Measurements from ENCODE around the gene SMYD5.
"Not testable (repeated sequence)": the region's sequence is repeated elsewhere in the genome, so short reads cannot be mapped to it uniquely, and the experiment has no call there.

SMYD5 gene

DNA sequence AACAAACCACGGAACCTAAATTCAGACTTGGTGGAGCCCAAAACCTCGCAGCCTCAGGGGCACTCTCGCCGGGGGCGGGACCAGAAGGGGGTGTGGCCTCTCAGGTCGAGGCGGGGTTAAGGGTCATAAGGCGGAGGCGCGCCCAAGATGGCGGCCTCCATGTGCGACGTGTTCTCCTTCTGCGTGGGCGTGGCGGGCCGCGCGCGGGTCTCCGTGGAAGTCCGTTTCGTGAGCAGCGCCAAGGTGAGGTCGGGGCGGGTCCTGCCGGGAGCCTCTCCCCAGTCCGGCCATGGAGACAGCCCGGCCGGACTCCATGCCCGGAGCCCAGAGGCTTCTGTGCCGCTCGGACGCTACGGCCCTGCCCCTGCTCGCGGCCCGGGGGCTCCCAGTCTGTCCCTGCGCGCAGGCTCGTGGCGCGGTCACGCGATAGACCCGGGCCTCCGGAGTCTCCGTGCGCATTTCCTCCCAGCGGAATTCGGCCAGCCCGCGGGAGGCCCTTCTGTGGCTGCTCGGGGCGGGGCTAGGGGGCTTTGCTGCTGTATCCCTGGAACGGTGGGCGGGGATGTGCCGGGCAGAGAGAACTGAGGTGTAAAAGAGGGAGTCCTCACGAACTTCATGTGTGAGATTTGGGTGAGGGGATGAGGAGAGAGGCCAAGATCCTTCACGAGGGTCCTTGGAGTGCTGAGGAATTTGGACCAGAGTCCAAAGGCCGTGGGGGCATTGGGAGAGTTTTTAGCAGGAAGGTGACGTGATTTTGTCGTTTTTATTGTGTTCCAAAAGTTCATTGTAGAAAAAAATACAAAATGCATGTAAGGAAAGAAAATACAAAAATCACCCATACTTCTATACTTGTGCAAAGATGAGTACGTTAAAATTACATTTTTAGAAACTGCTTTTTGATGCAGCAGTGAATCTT, at the start of gene SMYD5:
Gene SMYD5 (plus strand): TSS at position 126 of the 916 bp plus-strand sequence. CDS start 22 bp downstream, at position 148.
- peak; percentile 48 for DNase-seq

DNA sequence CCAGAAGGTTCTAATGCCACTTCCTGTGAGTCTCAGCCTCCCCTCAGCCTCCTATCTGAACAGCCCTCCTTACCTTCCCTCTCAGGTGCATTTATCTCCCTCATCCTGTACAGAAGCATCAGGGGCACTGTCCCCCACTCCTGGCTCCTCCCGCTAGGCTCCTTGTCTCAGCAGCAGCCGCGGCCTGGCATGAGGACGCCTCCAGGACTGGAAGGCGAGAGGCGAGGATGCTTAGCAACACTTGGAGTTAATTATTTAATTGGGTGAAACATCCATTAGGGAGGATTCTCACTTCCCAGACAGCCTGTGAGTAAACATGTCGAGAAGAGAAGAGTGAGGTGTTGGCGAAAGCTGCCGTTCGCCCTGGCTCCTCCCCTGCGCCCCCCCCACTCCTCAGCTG, 48.1 kb upstream of the SMYD5 start:
- DNase-seq: not testable (repeated sequence)

DNA sequence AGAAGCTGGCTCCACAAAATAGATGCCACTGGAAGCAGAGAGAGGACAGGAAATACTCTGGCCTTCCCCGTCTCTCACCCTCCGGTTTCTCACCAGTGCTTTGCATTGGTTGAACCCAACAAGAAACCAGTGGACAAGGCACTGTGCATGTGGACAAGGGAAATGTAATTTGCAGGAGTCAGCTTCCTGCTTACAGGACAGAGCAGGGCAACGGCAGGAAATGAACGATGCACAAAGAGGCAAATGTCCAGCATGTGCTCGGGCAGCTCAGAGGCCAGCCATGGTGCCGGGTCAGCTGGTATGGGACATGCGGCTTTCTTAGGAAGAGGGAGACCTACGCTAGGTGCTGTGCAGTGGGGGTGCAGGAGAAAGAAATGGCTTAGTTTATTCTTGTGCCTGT, 47.2 kb upstream of the SMYD5 start:
- not testable (repeated sequence) for DNase-seq

DNA sequence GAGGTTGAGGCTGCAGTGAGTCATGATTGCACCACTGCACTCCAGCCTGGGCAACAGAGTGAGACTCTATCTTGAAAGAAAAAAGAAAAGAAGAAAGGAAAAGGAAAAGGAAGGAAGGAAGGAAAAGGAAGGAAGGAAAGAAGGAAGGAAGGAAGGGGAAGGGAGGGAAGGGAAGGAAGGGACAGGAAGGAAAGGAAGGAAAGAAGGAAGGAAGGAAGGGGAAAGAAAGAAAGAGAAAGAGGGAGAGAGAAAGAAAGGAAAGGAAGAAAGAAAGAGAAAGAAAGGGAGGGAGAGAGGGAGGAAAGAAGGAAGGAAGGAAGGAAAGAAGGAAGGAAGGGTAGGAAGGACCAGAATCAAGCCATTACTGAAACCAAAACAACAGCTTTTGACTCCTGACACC, 45.7 kb upstream of the SMYD5 start:
- not testable (repeated sequence) for DNase-seq

DNA sequence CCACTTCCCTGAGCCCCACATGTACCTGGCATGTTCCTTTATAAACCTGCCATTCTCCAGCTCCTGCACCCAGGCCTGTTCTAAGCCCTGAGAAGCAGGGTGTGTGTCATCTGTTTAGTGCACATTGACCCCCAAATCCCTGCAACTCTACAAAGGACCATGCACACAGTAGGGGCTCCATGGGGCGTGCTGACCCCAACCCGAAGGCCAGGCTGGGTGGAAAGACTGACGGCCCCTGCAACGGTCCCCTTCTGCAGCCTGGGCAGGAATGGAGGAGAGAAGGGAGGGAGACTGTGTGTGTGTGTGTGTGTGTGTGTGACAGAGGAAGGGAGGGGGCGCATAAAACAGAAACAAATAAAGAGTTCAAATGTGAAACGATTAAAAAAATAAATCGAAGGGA, 43.7 kb upstream of the SMYD5 start:
- DNase-seq: not testable (repeated sequence)

DNA sequence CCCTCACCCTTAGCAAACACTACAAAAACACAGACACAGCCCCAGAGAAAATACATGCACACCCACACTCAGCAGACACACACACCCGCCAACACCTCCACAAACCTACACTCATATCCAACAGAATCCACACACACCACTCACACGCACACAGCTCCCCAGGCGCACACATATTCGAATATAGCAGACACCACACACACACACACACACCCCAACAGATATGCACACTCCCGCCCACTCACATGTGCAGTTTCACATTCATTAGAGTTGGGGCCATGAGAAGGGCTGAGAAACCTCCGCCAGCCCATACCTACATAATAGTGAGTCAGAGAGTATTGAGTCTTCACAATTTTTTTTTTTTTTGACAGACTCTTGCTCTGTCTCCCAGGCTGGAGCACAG, 41.1 kb upstream of the SMYD5 start:
- no peak for DNase-seq

DNA sequence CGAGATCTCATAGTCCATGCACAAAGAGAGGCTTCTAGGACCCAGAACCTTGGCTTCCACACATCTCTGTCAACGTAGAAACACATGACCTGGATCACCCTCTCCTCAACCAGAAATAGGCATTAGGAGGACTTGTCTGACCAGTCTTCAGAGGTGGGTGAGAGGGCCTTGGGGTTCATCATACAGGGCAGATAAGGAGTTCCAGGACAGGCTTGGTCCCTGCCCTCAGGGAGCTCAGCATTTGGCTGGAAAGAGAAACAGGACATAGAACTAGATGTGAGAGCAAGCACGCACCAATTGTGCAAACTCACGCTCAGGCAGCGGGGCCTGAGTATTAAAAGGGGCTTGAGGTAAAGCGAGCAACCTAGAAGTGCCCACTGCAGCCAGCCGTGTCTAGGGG, 40.3 kb upstream of the SMYD5 start:
- no peak for DNase-seq

DNA sequence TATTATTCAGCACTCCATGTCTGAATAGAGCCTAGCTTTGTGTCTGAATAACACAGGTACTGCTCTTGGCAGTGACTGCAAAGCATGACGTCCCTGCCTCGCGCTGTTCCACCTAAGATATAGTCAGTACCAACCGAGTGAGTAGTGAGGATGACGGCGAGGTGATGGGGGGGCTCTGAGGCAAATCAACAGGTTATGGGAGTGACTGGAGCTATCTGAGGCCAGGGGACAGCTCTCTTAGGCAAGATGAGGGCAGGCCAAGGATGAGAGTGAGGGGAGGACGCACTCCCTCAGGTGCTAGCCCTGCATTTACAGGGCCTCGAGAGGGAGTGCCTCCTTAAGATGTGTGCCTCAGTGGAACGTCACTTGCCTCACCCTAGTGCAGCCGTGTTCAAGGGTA, 39.8 kb upstream of the SMYD5 start:
- no peak for DNase-seq

DNA sequence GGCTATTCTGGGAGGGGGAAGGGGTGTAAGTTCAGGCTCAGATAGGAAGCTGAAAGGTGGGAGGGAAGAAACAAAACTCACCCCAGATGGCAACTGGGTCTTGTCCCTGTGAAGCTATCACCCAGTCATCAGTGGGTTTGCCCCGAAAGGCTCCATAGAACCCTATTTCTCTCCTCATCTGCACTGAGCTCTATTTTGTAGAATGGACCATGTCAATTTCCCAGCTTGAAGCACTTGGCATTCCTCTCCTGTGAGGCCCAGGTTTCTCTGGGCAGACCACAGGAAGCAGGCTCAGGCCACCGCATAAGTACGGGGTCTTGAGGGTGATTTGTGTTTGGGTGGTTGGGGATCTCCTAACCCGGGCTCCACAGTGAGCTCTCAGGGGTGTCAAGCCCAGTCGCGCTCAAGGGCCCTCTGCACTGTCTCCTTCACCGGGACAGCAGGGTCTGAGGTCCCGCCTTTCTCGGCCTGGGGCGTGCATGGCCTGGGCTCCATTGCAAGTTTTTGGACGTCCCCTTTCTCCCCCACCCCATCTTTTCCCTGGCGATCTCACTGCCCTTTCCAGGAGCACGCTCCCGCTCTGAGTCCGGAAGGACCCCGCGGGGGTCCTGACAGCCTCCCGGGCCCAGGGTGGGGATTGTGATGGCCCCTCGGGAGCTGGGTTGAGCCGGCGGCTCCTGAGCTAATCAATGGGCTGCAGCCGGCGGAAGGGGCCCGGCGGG, 38.9 kb upstream of the SMYD5 start:
- DNase-seq: no peak

DNA sequence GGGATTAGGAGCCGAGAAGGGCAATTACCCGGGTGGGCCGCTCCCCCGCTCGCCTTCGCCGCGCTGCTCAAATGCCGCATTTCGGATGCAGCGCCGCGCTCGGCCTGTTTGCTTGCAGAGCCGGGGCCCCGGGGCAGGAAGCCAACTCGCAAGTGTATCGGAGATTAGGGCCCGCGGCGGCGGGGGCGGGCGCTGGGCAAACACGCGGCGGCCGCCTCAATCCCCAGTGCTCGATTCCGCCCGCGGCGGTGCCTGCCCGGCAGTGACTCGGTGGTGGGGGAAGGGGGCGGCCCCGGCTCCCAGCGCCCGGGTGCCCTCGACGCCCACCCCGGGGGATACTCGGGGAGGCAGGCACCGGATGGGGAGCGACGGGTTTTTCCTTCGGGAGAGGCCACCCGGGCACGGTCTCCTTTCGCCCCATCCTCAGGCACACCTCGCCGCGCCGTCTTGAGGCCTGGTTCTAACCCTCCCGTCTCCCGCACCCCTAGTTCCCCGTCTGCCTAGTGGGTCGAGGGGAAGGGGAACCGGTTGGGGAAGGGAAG, 38.3 kb upstream of the SMYD5 start:
- no peak for DNase-seq

DNA sequence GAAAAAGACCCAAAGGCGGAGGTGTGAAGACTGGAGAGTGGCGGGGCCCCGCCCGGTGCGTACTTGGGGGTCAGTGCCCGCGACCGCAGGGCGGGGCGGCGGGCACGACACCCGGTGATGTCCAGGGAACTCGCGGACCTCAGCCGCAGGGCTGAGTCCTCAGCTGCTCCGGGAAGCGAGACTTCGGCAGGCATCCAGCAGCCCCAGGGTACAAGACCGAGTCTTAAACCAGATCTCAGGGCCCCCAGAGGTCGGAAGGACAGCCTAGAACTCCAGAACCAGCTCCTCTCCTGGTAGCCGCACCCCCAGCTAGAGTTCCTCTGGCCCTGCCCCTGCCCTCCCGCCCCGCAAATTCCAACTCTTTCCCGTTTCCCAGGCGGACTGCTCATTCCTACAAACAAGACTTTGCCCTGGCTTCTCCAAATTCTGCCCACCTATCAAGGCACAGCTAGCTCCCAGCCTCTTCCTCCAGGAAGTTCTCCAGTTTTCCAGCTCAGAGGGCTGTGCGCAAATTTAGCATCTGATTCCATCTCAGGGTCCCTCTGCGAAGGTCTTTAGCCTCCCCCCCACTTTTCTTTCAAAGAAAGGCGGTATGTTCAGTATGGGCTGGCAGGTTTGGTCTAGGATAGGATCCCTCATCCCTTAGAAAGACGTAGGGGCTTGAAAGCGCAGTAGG, 37.7 kb upstream of the SMYD5 start:
- DNase-seq: no peak

DNA sequence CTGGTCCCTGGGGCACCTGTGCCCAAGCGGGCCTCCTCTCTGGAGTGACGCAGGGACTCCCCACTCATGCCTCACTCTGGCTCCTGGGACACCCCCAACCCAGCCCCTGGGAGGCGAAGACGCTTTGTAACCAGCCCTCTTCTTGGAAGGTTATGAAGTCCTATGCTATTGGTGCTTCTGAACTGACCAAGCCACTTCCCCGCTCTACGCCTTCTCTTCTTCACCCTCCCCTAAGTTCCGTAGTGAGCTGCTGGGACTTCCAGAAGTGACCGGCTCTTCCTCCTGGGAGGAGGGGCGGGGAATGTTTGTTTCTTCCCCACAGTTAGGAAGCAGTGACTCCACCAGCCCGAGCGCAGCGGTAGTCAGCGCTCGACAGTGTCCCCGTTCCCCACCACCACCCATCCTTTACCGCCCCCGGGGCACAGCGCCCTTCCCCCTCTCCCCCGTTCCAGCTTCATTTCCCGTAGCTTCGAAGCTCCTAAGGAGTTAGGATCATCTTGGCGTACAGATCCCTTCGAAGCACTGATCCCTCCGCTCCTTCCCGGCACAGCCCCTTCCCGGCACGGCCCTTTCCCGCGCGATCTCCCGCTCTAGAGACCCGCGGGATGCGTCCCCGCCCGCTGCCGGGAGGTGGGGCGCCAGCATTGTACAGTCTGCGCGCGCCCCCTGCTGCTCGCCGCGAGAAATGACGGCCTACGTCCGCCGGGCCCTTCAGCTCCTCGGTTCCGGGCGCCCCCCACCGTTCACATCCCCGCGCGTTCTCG, 37.0 kb upstream of the SMYD5 start:
- peak; percentile 67 for DNase-seq

DNA sequence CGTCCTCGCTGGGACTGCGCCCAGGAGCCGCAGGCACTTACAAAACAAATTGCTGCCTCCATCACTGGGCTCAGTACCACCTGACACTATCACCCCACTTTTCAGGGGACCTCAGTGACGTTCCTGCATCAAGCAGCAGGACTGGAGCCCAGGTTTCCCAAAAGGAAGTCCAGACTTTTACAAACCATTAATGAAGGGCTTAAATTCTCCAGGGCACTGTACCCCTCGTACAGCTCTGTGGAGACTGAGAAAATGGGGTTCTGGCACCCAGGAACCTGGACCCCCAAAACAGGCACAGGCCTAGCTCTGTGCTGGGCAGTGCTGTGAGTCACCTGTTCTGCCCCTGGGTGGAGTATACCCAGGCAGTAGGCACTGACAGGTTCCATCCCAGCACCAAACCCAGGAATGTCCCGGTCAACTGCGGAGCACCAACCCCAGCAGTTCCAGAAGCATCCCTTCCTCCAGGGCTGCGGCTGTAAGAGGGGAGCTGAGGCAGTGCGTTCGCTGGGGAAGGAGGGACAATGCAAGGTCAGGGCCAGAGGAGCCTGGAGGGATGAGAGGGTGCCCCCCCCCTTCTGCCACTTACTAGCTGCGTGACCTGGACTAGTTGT, 36.3 kb upstream of the SMYD5 start:
- DNase-seq: no peak

DNA sequence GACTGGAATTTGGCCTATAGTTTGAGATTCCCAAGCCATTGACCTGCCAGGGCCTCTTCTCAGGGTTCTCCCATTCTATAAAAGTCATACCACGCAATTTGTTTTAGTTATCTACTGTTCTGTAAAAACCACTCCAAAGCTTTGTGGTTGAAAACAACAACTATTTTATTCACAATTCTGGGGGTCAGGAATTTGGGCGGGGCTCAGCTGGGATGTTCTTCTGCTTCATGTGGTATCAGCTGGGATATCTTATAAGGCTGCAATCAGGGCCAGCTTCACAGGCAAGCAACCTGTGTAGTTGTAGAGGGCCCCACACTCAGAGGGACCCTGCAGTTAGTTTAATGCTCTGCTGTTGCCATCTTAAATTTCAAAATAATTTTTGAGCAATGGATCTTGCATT, 28.1 kb upstream of the SMYD5 start:
- no peak for DNase-seq

DNA sequence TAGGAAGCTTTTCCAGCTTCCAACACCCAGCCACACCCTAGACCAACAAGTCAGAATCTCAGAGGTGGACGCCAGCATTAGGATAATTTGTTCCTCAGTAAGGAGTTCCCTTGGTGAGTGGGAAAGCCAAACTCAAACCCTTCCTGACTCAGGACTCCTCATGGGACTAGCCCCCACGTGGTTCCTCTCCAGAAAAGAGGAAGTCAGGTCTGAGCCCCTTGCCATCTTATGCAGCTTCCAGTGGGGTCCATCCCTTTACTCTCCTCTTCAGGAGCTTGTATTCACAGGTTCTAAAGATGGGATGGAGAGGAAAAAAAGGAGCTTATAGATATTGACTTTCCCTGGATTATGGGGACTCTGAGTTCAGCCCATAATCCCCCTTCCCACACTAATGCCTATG, 26.5 kb upstream of the SMYD5 start:
- DNase-seq: no peak

DNA sequence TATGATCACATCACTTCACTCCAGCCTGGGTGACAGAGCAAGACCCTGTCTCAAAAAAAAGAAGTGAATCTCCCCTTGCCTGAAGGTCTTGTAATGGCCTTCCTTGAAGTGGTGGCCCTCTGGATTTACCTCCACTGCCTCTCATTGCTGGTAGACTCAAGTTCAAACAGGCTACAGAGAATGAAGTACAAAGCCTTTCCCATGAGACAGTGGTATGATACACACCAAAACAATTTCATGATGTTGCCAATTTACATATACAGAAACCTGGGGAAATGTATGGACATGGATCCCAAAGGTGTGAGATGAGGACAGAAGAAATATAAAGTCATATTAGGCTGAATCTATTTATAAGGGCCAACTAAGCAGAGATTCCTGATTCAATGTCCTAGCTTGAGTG, 16.5 kb upstream of the SMYD5 start:
- DNase-seq: no peak

DNA sequence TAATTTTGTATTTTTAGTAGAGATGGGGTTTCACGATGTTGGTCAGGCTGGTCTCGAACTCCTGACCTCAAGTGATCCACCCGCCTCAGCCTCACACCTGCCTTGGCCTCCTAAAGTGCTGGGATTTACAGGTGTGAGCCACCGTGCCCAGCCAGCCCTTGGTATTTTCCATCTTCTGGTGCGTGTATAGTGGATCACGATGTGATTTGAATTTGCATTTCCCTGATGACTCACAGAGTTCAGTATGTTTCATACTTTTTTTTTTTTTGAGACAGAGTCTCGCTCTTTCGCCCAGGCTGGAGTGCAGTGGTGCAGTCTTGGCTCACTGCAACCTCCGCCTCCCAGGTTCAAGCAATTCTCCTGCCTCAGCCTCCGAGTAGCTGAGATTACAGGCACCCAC, 13.8 kb upstream of the SMYD5 start:
- DNase-seq: not testable (repeated sequence)

DNA sequence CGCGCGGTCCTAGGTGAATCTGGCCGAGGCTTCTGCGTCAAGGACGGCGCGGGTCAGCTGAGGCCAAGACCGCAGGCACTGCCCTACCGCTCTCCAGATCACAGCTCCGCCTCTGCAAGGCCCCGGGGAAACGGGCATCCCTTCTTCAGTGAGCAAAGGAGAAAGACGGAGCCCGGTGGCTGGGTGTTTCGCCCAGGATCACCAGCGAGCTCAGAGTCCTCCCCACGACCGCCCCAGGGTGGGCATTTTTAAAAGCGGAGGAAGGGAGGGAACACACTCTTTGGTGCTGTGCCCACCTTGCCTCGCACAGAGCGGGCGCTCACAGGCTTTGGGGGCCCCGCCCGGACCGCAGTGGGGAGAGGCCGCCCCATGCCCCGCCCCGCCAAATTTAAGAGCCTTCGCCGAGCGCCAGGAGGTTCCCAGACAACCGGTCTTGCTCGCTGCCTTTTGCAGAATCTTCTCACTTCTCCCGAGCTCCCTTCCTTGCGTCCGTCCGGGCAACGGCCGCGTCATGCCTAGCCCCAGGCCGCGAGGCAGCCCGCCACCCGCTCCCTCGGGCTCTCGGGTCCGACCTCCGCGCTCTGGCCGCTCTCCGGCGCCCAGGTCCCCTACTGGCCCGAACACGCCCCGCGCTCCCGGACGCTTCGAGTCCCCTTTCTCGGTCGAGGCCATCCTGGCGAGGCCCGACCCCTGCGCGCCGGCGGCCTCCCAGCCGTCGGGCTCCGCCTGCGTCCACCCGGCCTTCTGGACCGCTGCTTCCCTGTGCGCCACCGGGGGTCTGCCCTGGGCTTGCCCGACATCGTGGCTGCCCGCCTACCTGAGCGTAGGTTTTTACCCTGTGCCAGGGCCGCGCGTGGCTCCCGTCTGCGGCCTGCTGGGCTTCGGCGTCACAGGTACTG, 11.6 kb upstream of the SMYD5 start, which contains the start of gene NOTO:
Gene NOTO (plus strand): TSS at position 419 of the 899 bp plus-strand sequence. CDS start 93 bp downstream, at position 512.
- no peak for DNase-seq

DNA sequence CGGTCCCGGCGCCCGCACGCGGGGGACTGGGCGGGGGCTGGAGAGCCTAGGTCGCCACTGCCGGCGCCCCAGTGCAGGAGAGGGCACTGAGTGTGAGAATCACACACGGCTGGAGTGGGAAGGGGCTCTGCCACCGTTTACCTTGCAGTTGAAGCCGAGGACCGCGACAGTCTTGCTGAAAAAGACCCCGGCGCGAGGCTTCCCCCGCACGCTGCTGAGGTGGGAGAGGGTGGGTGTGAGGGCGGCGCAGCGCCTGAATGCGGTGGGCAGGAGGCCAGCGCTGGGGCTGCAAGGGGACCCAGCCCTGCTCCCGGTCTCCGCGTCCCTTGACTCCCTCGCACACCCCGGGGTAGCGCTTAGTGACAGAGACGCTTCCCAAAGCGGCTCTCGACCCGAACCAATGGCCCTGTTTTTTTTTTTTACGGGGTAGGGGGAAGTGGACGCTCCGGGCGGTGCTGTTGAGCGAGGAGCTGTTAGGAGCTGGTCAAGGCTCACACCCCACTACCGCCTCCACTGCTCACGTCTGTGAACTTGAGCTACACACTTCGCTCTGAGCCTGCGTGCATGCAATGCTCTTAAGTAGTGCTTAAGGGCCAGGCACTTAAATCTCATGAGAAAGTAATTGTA, 10.9 kb upstream of the SMYD5 start:
- no peak for DNase-seq

DNA sequence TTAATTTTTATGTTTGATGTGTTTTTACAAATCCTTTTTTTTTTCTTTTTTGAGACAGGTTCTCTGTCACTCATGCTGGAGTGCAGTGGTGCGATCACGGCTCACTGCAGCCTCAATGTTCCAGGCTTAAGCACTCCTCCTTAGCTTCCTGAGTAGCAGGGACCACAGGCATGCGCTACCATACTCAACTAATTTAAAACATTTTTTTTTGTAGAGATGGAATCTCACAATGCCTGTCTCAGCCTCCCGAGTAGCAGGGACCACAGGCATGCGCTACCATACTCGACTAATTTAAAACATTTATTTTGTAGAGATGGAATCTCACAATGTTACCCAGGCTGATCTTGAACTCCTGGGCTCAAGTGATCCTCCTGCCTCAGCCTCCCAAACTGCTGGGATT, 8.4 kb upstream of the SMYD5 start:
- DNase-seq: no peak

Measured in SHP77 treated with DMSO at 0.1 percent for 48 hours (cell line).